HepG2 (cell line): ENCODE measurements around the gene CENPL. TPM values are rescaled to one million over a fixed set of nuclear protein-coding genes. Genes with fewer than 3 reads are reported as not detected.

Experiments used
- ATAC-seq: fragments of 200-7000 bp; cut with Tn5 transposase; 3 replicates; pipeline ENCODE4 v1.9.1; 2020; ENCODE audit warnings: mild to moderate bottlenecking, moderate library complexity
- BruUV-seq: library from RNA; stranded (reverse); fragments of 400-500 nt; replicated peaks from 2 replicates; lab custom pipeline; 2021; lab: Mats Ljungman, UMichigan
- CTCF ChIA-PET: fragments of 300-600 bp; formaldehyde crosslinking; extraction: SDS; loops from one replicate; lab custom pipeline; 2021; ENCODE audit warnings: low total read pairs, inconsistent platforms, low intra/inter-chr PET ratio; lab: Yijun Ruan, JAX
- POLR2A ChIA-PET: fragments of 350-600 bp; sonication (Branson Sonifier 250); formaldehyde crosslinking; loops from one replicate; lab custom pipeline; 2020; ENCODE audit warnings: antibody characterized with exemption, inconsistent platforms; lab: Yijun Ruan, JAX
- DNase-seq: peaks from one replicate; pipeline ENCODE4 v3.0.0-alpha.2; 2015; ENCODE audit warnings: low spot score
- FAIRE-seq: peaks from 3 replicates; lab custom pipeline; 2011; peaks lifted over from hg19 to GRCh38; lab: Jason Lieb, UNC
- H2AFZ ChIP-seq: one replicate; pipeline ENCODE4 v1.6.1; 2011; ENCODE audit warnings: low read length, inconsistent platforms
- H3K27ac ChIP-seq: fragments of 300-600 bp; 3 replicates; pipeline ENCODE4 v1.8.0; 2011; ENCODE audit warnings: mixed run types, mild to moderate bottlenecking, mixed read lengths, low read length, inconsistent platforms; ENCODE audit not compliant: insufficient read depth; ENCODE audit errors: extremely low read length
- H3K27me3 ChIP-seq, 2 experiments: fragments of 200-600 bp in 1 of 2; 2 replicates in 1 of 2; 3 replicates in 1 of 2; pipeline versions ENCODE4 v1.6.0 to v1.8.0; 2011; ENCODE audit warnings: low read length in 2 of 2, mild to moderate bottlenecking in 2 of 2, moderate library complexity in 2 of 2, inconsistent platforms in 1 of 2; ENCODE audit not compliant: insufficient read depth in 2 of 2, control insufficient read depth in 1 of 2
- H3K36me3 ChIP-seq, 2 experiments: fragments of 200-600 bp in 1 of 2; replicated peaks in 1 of 2; 2 replicates in 1 of 2; 3 replicates in 1 of 2; pipeline versions ENCODE4 v1.5.1 to v1.8.0; 2011; ENCODE audit warnings: low read length in 2 of 2, inconsistent platforms in 1 of 2; ENCODE audit not compliant: insufficient read depth in 2 of 2, control insufficient read depth in 1 of 2
- H3K4me1 ChIP-seq: 2 replicates; pipeline ENCODE4 v1.5.1; 2012; ENCODE audit warnings: low read length, inconsistent platforms; ENCODE audit not compliant: insufficient read depth
- H3K4me2 ChIP-seq: 2 replicates; pipeline ENCODE4 v1.6.0; 2011; ENCODE audit warnings: low read depth, low read length, inconsistent platforms
- H3K4me3 ChIP-seq, 3 experiments: fragments of 200-600 bp in 1 of 3; sonication (generic), shearing (Covaris generic) in 1 of 3; replicated peaks in 1 of 3; 2 replicates each; pipeline ENCODE4 v1.5.1; 2011 to 2016; ENCODE audit warnings: low read length in 3 of 3, inconsistent platforms in 2 of 3, low read depth in 2 of 3, mild to moderate bottlenecking in 2 of 3, control low read depth in 1 of 3, mixed read lengths in 1 of 3; ENCODE audit not compliant: insufficient read depth in 1 of 3
- H3K79me2 ChIP-seq: one replicate; pipeline ENCODE4 v1.6.1; 2011; ENCODE audit warnings: low read length, inconsistent platforms; ENCODE audit not compliant: insufficient read depth
- H3K9ac ChIP-seq: 2 replicates; pipeline ENCODE4 v1.6.0; 2011; ENCODE audit warnings: mild to moderate bottlenecking, low read depth, low read length, inconsistent platforms; ENCODE audit not compliant: insufficient read depth
- H3K9me3 ChIP-seq: 2 replicates; pipeline ENCODE4 v1.5.1; 2012; ENCODE audit warnings: mild to moderate bottlenecking, low read length
- H4K20me1 ChIP-seq: 2 replicates; pipeline ENCODE4 v1.6.0; 2011; ENCODE audit warnings: inconsistent platforms, mild to moderate bottlenecking, low read length, moderate library complexity; ENCODE audit not compliant: insufficient read depth
- DMAP1 ChIP-seq: IDR thresholded peaks from 2 replicates; pipeline ENCODE4 v1.6.1; 2016
- ESRRA ChIP-seq: sonication (generic); formaldehyde crosslinking; IDR thresholded peaks from 2 replicates; pipeline ENCODE4 v1.5.1; 2020; ENCODE audit warnings: mild to moderate bottlenecking, low read depth, missing genetic modification reagents
- FOXK1 ChIP-seq: sonication (generic); formaldehyde crosslinking; IDR thresholded peaks from 2 replicates; pipeline ENCODE4 v1.4.0; 2020; ENCODE audit warnings: low read depth, missing genetic modification reagents, borderline replicate concordance
- GTF2F1 ChIP-seq: fragments of 150-350 bp; IDR thresholded peaks from 2 replicates; pipeline ENCODE4 v1.6.1; 2014; ENCODE audit warnings: low read length
- KAT7 ChIP-seq: IDR thresholded peaks from 2 replicates; pipeline ENCODE4 v1.6.1; 2018; ENCODE audit warnings: borderline replicate concordance, missing compliant biosample characterization
- KLF11 ChIP-seq: IDR thresholded peaks from 2 replicates; pipeline ENCODE4 v1.6.1; 2016; ENCODE audit warnings: missing compliant biosample characterization
- MAF1 ChIP-seq: sonication (generic); formaldehyde crosslinking; IDR thresholded peaks from 2 replicates; pipeline ENCODE4 v1.5.0; 2020; ENCODE audit warnings: missing genetic modification reagents, borderline replicate concordance
- MBD4 ChIP-seq: IDR thresholded peaks from 2 replicates; pipeline ENCODE4 v1.6.1; 2012; ENCODE audit warnings: low read length, inconsistent platforms, borderline replicate concordance
- PAWR ChIP-seq: sonication (generic); formaldehyde crosslinking; IDR thresholded peaks from 2 replicates; pipeline ENCODE4 v1.4.0; 2020; ENCODE audit warnings: missing genetic modification reagents, mild to moderate bottlenecking, borderline replicate concordance
- RARA ChIP-seq: IDR thresholded peaks from 2 replicates; pipeline ENCODE4 v1.6.1; 2016; ENCODE audit warnings: missing genetic modification reagents, missing compliant biosample characterization
- RBFOX2 ChIP-seq: fragments of 200-400 bp; formaldehyde crosslinking; IDR thresholded peaks from 2 replicates; pipeline ENCODE4 v1.6.1; 2017; ENCODE audit warnings: low read depth, mild to moderate bottlenecking, low read length
- SATB2 ChIP-seq: sonication (generic); formaldehyde crosslinking; IDR thresholded peaks from 2 replicates; pipeline ENCODE4 v1.5.0; 2020; ENCODE audit warnings: missing genetic modification reagents
- SRF ChIP-seq: IDR thresholded peaks from 2 replicates; pipeline ENCODE4 v1.6.1; 2011; ENCODE audit warnings: mild to moderate bottlenecking, low read depth, low read length, moderate library complexity
- ZNF34 ChIP-seq: sonication (generic); formaldehyde crosslinking; IDR thresholded peaks from 2 replicates; pipeline ENCODE4 v1.4.0; 2020; ENCODE audit warnings: mild to moderate bottlenecking, missing genetic modification reagents, borderline replicate concordance
- WGBS: methylation state at CpG from one replicate; pipeline ENCODE4 v1.1.6; 2017; ENCODE audit warnings: low lambda C conversion rate; 5-methylcytosine and 5-hydroxymethylcytosine counted together
- in situ Hi-C: cut with HindIII; loops from 2 replicates; pipeline ENCODE4 v1.10.0; 2017; ENCODE audit warnings: low pct_unique_long_range_greater_than_20kb; ENCODE audit not compliant: extremely low pct_ligation_motif_present
- intact Hi-C: fragments of 100-400 bp; cut with micrococcal nuclease; formaldehyde crosslinking; loops from one replicate; pipeline ENCODE4 v1.10.0; 2022; ENCODE audit not compliant: unreplicated experiment
- polyA plus RNA-seq, 8 experiments: library from polyadenylated mRNA; depleted of rRNA in 3 of 8; stranded (reverse) in 7 of 8; unstranded in 1 of 8; fragments of >200 nt; fragmentation: Illumina TruSeq in 4 of 8; extraction: Trizol in 4 of 8; gene quantifications; 2 replicates each; pipeline versions ENCODE4 v1.2.1 to v1.2.3, GENCODE V29; 2011 to 2016; ENCODE audit warnings: low read depth in 4 of 8, missing spikeins in 1 of 8, mixed read lengths in 1 of 8; ENCODE audit not compliant: insufficient read depth in 1 of 8
- total RNA-seq, 5 experiments: library from RNA; depleted of rRNA; stranded (reverse); fragments of >200 nt; fragmentation: Illumina TruSeq; extraction: Trizol; gene quantifications; 2 replicates each; pipeline ENCODE4 v1.2.3, GENCODE V29; 2016; ENCODE audit warnings: low read depth in 1 of 5
- TF ChIP-seq, protein P1 (sequence below): sonication (generic); formaldehyde crosslinking; IDR thresholded peaks from 2 replicates; pipeline ENCODE4 v1.5.1; 2020; ENCODE audit warnings: missing genetic modification reagents, mild to moderate bottlenecking, borderline replicate concordance
- TF ChIP-seq, protein P2 (sequence below): sonication (generic); formaldehyde crosslinking; conservative IDR thresholded peaks from 2 replicates; pipeline ENCODE4 v1.4.0; 2020; ENCODE audit warnings: missing genetic modification reagents
- TF ChIP-seq, protein P3 (sequence below): sonication (generic); formaldehyde crosslinking; IDR thresholded peaks from 2 replicates; pipeline ENCODE4 v1.4.0; 2020; ENCODE audit warnings: missing genetic modification reagents, mild to moderate bottlenecking, borderline replicate concordance

The CENPL gene
- total and polyA plus RNA-seq, 2 of the 13 experiments (the other 11 are each of a cell fraction or from before 2014, with no cell fraction given), result 4.4 to 14.2 TPM

DNA sequence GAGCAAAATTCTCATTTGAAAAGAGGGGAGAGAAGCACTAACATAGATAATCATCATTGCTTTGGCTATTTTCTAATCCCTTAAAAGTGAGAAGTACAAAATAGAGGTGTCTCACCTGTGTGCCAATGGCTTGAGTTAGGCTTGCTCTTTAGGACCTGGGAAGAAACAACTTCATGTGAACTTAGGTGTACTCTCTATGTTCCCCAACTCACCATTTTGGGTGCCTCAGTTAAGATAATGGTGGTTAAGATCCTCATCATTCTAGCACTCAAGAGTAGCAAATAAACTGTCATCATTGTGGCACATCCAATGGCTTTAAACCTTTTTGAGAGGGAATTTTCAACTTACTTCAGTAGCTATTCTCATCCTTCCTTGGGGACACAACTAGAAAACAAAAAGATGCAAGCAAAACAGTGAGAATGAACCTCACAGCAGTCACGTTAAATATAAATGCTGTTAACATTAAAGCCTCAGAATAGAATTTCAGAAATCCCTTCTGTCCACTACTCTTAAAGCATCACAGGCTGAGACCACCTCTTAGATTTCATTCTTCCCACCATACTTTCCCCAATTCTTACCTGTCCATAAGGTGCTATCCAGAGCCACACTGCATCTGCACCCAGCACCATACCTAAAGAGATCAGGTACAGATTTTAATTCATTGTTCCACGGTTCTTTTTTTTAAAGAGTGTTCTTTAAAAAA is 41.9 kb upstream of the CENPL start:
- in situ Hi-C loops, result loop anchor here (10.0 kb wide), 1 partner anchor 208 kb away; no protein-coding TSS in a partner anchor
- Histone ChIP-seq H3K79me2 (peaks cover 28% of the 10 kb centered on the region), H4K20me1 (peaks cover 38% of the 10 kb centered on the region), H3K9me3 (no peaks in the 10 kb centered on the region), H2AFZ (no peak overlapping the region), H3K27me3 (no peaks in the 10 kb centered on the region; a peak in 1 of 5 replicates), H3K4me3 (peak overlapping the region; percentile 58 to 98 (median 85)), H3K9ac (peak overlapping the region; percentile 95), H3K36me3 (peaks cover 4 to 50% of the 10 kb centered on the region in 2 experiments), H3K27ac (peak overlapping the region; percentile 91), H3K4me1 (peaks cover 44% of the 10 kb centered on the region), H3K4me2 (peak overlapping the region; percentile 87)
- no peak for FAIRE-seq
- no peak for DNase-seq
- ChIA-PET CTCF (no interaction called here), POLR2A (interaction anchor here (1.6 to 3.2 kb wide), 3 partner anchors 51 to 389 kb away, joined by 5 to 25 read pairs (median 18); partner anchors contain the start of genes PRDX6 and SERPINC1)
- WGBS, result 3% methylated on average over 2 of the region's 2 CpGs
- TF ChIP-seq DMAP1 (no peak), PAWR (CRISPR knock-in tag) (no peak), KLF11 (CRISPR knock-in tag) (no peak), ZNF34 (no peak), MBD4 (peak; percentile 7; the same call in 1 of the 2 replicates), MAF1 (CRISPR knock-in tag) (no peak), RBFOX2 (peak; percentile 36; the same call in 1 of the 2 replicates), FOXK1 (CRISPR knock-in tag) (no peak), KAT7 (CRISPR knock-in tag) (peak; percentile 13; the same call in 1 of the 2 replicates), SATB2 (CRISPR knock-in tag) (no peak), ESRRA (CRISPR knock-in tag) (no peak), SRF (no peak), GTF2F1 (no peak), RARA (CRISPR knock-in tag) (no peak)
- TF ChIP-seq, protein P1, sequence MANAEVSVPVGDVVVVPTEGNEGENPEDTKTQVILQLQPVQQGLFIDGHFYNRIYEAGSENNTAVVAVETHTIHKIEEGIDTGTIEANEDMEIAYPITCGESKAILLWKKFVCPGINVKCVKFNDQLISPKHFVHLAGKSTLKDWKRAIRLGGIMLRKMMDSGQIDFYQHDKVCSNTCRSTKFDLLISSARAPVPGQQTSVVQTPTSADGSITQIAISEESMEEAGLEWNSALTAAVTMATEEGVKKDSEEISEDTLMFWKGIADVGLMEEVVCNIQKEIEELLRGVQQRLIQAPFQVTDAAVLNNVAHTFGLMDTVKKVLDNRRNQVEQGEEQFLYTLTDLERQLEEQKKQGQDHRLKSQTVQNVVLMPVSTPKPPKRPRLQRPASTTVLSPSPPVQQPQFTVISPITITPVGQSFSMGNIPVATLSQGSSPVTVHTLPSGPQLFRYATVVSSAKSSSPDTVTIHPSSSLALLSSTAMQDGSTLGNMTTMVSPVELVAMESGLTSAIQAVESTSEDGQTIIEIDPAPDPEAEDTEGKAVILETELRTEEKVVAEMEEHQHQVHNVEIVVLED (CRISPR knock-in tag), result no peak
- TF ChIP-seq, protein P2, sequence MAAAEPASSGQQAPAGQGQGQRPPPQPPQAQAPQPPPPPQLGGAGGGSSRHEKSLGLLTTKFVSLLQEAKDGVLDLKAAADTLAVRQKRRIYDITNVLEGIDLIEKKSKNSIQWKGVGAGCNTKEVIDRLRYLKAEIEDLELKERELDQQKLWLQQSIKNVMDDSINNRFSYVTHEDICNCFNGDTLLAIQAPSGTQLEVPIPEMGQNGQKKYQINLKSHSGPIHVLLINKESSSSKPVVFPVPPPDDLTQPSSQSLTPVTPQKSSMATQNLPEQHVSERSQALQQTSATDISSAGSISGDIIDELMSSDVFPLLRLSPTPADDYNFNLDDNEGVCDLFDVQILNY, result no peak
- TF ChIP-seq, protein P3, sequence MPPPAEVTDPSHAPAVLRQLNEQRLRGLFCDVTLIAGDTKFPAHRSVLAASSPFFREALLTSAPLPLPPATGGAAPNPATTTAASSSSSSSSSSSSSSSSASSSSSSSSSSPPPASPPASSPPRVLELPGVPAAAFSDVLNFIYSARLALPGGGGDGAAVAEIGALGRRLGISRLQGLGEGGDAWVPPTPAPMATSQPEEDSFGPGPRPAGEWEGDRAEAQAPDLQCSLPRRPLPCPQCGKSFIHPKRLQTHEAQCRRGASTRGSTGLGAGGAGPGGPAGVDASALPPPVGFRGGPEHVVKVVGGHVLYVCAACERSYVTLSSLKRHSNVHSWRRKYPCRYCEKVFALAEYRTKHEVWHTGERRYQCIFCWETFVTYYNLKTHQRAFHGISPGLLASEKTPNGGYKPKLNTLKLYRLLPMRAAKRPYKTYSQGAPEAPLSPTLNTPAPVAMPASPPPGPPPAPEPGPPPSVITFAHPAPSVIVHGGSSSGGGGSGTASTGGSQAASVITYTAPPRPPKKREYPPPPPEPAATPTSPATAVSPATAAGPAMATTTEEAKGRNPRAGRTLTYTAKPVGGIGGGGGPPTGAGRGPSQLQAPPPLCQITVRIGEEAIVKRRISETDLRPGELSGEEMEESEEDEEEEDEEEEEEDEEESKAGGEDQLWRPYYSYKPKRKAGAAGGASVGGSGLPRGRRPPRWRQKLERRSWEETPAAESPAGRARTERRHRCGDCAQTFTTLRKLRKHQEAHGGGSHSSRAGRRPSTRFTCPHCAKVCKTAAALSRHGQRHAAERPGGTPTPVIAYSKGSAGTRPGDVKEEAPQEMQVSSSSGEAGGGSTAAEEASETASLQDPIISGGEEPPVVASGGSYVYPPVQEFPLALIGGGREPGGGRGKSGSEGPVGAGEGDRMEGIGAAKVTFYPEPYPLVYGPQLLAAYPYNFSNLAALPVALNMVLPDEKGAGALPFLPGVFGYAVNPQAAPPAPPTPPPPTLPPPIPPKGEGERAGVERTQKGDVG (CRISPR knock-in tag), result no peak
- ATAC-seq, result no peak
- BruUV-seq, result no TSS peak
- intact Hi-C loops, result loop anchor here (5.0 kb wide), 1 partner anchor 61 kb away; no protein-coding TSS in a partner anchor
